A673 (cell line): ENCODE data around the gene PNMT.

Experiments
- CTCF ChIP-seq: fragments of 300-800, 200-600 bp; sonication (generic); conservative IDR thresholded peaks from 2 replicates; pipeline ENCODE4 v1.5.1; 2017; ENCODE audit warnings: low read depth, mild to moderate bottlenecking, antibody characterized with exemption, low read length, moderate library complexity, mixed read lengths
- EZH2 ChIP-seq: fragments of 200-600 bp; sonication (generic); IDR thresholded peaks from 2 replicates; pipeline ENCODE4 v1.6.1; 2017; ENCODE audit warnings: borderline replicate concordance, low read depth, mild to moderate bottlenecking, mixed read lengths, antibody characterized with exemption, low read length; ENCODE audit not compliant: poor library complexity, severe bottlenecking

DNA sequence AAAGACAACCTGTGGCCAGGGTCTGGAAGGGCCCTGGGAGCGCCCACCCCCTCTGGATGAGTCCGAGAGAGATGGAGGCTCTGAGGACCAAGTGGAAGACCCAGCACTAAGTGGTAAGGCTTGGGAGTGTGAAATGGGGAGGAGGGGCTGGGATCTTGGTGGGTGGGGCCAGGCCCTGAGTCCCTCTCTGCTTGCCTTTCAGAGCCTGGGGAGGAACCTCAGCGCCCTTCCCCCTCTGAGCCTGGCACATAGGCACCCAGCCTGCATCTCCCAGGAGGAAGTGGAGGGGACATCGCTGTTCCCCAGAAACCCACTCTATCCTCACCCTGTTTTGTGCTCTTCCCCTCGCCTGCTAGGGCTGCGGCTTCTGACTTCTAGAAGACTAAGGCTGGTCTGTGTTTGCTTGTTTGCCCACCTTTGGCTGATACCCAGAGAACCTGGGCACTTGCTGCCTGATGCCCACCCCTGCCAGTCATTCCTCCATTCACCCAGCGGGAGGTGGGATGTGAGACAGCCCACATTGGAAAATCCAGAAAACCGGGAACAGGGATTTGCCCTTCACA lies 32.6 kb upstream of the PNMT start:
- TF ChIP-seq CTCF = no peak
- TF ChIP-seq EZH2 = no peak
